Transverse colon (tissue), 3 donors: ENCODE measurements around the gene CTBP2.

Experiments used
- EP300 ChIP-seq: sonication (generic); formaldehyde crosslinking; IDR thresholded peaks from one replicate; pipeline ENCODE4 v1.6.1; 2017; ENCODE audit warnings: antibody characterized with exemption, low read depth
- POLR2A ChIP-seq: fragments of 450-650 bp; IDR thresholded peaks from one replicate; pipeline ENCODE4 v1.6.1; 2016; ENCODE audit warnings: antibody characterized with exemption, mild to moderate bottlenecking, moderate library complexity
- TF ChIP-seq, protein P1 (sequence below), 5 experiments: fragments of 200-600 bp in 3 of 5; fragments of 450-650 bp in 2 of 5; sonication (generic) in 3 of 5; IDR thresholded peaks; 1 replicate in 2 of 5; 2 replicates in 3 of 5; pipeline ENCODE4 v1.5.1; 2016 to 2017; ENCODE audit warnings: antibody characterized with exemption in 5 of 5, inconsistent platforms in 3 of 5, mild to moderate bottlenecking in 2 of 5, moderate library complexity in 1 of 5

DNA sequence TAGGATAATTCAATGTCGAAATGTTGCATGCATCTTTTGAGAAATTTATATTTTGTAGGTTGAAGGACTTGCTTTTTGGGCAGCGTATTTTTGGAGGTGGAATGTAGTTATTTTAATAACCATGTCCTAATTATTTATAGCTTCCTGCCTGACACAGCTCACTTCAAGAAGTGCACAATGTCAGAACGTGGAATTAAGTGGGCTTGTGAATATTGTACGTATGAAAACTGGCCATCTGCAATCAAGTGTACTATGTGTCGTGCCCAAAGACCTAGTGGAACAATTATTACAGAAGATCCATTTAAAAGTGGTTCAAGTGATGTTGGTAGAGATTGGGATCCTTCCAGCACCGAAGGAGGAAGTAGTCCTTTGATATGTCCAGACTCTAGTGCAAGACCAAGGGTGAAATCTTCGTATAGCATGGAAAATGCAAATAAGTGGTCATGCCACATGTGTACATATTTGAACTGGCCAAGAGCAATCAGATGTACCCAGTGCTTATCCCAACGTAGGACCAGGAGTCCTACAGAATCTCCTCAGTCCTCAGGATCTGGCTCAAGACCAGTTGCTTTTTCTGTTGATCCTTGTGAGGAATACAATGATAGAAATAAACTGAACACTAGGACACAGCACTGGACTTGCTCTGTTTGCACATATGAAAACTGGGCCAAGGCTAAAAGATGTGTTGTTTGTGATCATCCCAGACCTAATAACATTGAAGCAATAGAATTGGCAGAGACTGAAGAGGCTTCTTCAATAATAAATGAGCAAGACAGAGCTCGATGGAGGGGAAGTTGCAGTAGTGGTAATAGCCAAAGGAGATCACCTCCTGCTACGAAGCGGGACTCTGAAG is 217.8 kb downstream of the CTBP2 start:
- TF ChIP-seq POLR2A (no peak), EP300 (no peak)
- TF ChIP-seq, protein P1, sequence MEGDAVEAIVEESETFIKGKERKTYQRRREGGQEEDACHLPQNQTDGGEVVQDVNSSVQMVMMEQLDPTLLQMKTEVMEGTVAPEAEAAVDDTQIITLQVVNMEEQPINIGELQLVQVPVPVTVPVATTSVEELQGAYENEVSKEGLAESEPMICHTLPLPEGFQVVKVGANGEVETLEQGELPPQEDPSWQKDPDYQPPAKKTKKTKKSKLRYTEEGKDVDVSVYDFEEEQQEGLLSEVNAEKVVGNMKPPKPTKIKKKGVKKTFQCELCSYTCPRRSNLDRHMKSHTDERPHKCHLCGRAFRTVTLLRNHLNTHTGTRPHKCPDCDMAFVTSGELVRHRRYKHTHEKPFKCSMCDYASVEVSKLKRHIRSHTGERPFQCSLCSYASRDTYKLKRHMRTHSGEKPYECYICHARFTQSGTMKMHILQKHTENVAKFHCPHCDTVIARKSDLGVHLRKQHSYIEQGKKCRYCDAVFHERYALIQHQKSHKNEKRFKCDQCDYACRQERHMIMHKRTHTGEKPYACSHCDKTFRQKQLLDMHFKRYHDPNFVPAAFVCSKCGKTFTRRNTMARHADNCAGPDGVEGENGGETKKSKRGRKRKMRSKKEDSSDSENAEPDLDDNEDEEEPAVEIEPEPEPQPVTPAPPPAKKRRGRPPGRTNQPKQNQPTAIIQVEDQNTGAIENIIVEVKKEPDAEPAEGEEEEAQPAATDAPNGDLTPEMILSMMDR (IDR thresholded peaks at IDR 0.05): no peak
